PC-3 (cell line): ENCODE results near the gene KCNG1. TPM values are rescaled to one million over a fixed set of nuclear protein-coding genes. Genes with fewer than 3 reads are reported as not detected.

Experiments
- ATAC-seq: fragments of 200-7000 bp; cut with Tn5 transposase; 2 replicates; pipeline ENCODE4 v1.9.1; 2020; ENCODE audit warnings: mild to moderate bottlenecking, moderate library complexity
- BruUV-seq: library from RNA; stranded (reverse); fragments of 400-500 nt; replicated peaks from 2 replicates; lab custom pipeline; 2021; lab: Mats Ljungman, UMichigan
- CTCF ChIA-PET: fragments of 300-600 bp; sonication (Branson Sonifier 250); formaldehyde crosslinking; loops from one replicate; lab custom pipeline; 2022; ENCODE audit warnings: antibody characterized with exemption; lab: Charles Lee
- POLR2A ChIA-PET: fragments of 300-600 bp; sonication (Branson Sonifier 250); formaldehyde crosslinking; loops from one replicate; lab custom pipeline; 2022; ENCODE audit warnings: antibody characterized with exemption; ENCODE audit not compliant: unreplicated experiment; lab: Charles Lee
- DNase-seq: peaks from one replicate; pipeline ENCODE4 v3.0.0-alpha.2; 2015
- H2AFZ ChIP-seq: fragments of 300-600 bp; sonication (generic); 2 replicates; pipeline ENCODE4 v1.6.0; 2016; ENCODE audit warnings: antibody characterized with exemption, low read length
- H3F3A ChIP-seq: fragments of 300-600 bp; sonication (generic); one replicate; pipeline ENCODE4 v1.6.0; 2017; ENCODE audit warnings: antibody characterized with exemption, low read length, control low read depth, mild to moderate bottlenecking; ENCODE audit not compliant: unreplicated experiment
- H3K27ac ChIP-seq: fragments of 300-600 bp; sonication (generic); 2 replicates; pipeline ENCODE4 v1.5.1; 2016; ENCODE audit warnings: mild to moderate bottlenecking, low read length
- H3K27me3 ChIP-seq: fragments of 300-600 bp; sonication (generic); 2 replicates; pipeline ENCODE4 v1.6.1; 2016; ENCODE audit warnings: low read length, mixed read lengths
- H3K36me3 ChIP-seq: fragments of 300-600 bp; sonication (generic); 2 replicates; pipeline ENCODE4 v1.6.1; 2016; ENCODE audit warnings: low read depth, mixed run types, low read length, mixed read lengths
- H3K4me1 ChIP-seq: fragments of 300-600 bp; sonication (generic); 2 replicates; pipeline ENCODE4 v1.5.1; 2016; ENCODE audit warnings: low read length; ENCODE audit not compliant: insufficient read depth
- H3K4me2 ChIP-seq: fragments of 300-600 bp; sonication (generic); 2 replicates; pipeline ENCODE4 v1.6.0; 2016; ENCODE audit warnings: low read length
- H3K4me3 ChIP-seq: fragments of 300-600 bp; sonication (generic); 2 replicates; pipeline ENCODE4 v1.5.1; 2016; ENCODE audit warnings: mild to moderate bottlenecking, low read length, mixed read lengths
- H3K79me2 ChIP-seq: fragments of 300-600 bp; sonication (generic); 2 replicates; pipeline ENCODE4 v1.6.1; 2017; ENCODE audit warnings: low read length, mixed read lengths
- H3K9ac ChIP-seq: fragments of 300-600 bp; sonication (generic); 2 replicates; pipeline ENCODE4 v1.6.0; 2016; ENCODE audit warnings: mild to moderate bottlenecking, low read length
- H3K9me2 ChIP-seq: fragments of 300-600 bp; sonication (generic); replicated peaks from 2 replicates; pipeline ENCODE4 v1.6.1; 2016; ENCODE audit warnings: mixed run types, low read length, mixed read lengths
- H3K9me3 ChIP-seq: fragments of 300-600 bp; sonication (generic); 2 replicates; pipeline ENCODE4 v1.6.1; 2016; ENCODE audit warnings: low read length, mixed read lengths
- H4K20me1 ChIP-seq: fragments of 300-600 bp; sonication (generic); 2 replicates; pipeline ENCODE4 v1.6.1; 2016; ENCODE audit warnings: low read length, mixed read lengths
- EZH2 ChIP-seq: fragments of 300-600 bp; sonication (generic); IDR thresholded peaks from one replicate; pipeline ENCODE4 v1.6.1; 2017; ENCODE audit warnings: antibody characterized with exemption, mild to moderate bottlenecking, low read length; ENCODE audit not compliant: unreplicated experiment
- EZH2phosphoT487 ChIP-seq: fragments of 300-600 bp; sonication (generic); IDR thresholded peaks from 2 replicates; pipeline ENCODE4 v1.6.1; 2018; ENCODE audit warnings: mild to moderate bottlenecking, antibody characterized with exemption, low read length, borderline replicate concordance
- intact Hi-C: fragments of 100-400 bp; cut with micrococcal nuclease; formaldehyde crosslinking; loops from 2 replicates; pipeline ENCODE4 v1.9.0; 2023
- total RNA-seq: library from RNA; depleted of rRNA; stranded (reverse); fragments of >200 nt; gene quantifications from 2 replicates; pipeline ENCODE4 v1.2.3, GENCODE V29; 2014
- TF ChIP-seq, protein P1 (sequence below): fragments of 300-600 bp; sonication (generic); conservative IDR thresholded peaks from 2 replicates; pipeline ENCODE4 v1.5.1; 2017; ENCODE audit warnings: antibody characterized with exemption, low read depth, mild to moderate bottlenecking, low read length

The KCNG1 gene
- total RNA-seq, 1 experiment from 2014 or later = 61.5 TPM

DNA sequence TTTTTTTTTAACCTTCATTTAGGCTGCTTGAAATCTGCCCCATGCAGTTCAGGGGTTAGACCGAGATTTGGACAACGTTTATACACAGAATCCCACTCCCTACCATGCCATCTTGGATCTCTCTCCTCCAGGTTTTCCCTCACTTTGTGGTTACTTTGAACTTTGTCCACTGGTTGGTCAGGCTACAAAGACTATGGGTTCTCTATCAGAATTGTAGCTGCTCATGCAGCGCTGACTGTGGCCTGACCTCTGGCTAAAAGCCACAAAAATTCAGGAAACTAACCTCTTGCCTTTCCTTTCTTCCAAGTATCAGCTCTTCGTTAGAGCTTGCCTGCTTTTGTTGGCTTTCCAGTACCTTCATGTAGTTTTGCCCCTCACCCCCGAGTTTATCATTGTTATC, 44.9 kb upstream of the KCNG1 start:
- no peaks in the 10 kb centered on the region for H3K9me2 ChIP-seq
- no peak for ATAC-seq
- H2AFZ ChIP-seq = no peak overlapping the region
- BruUV-seq = no TSS peak
- H3K9ac ChIP-seq = no peak overlapping the region
- ChIA-PET POLR2A (interaction anchor here (0.6 kb wide), 1 partner anchor 34 kb away, joined by 5 read pairs; no protein-coding TSS in a partner anchor), CTCF (interaction anchor here (0.6 kb wide), 1 partner anchor 138 kb away, joined by 4 read pairs; no protein-coding TSS in a partner anchor)
- no peaks in the 10 kb centered on the region for H3K36me3 ChIP-seq
- H3K4me2 ChIP-seq = no peak overlapping the region
- no peak overlapping the region for H3K4me3 ChIP-seq
- H4K20me1 ChIP-seq = no peaks in the 10 kb centered on the region
- H3F3A ChIP-seq = no peaks in the 10 kb centered on the region
- H3K79me2 ChIP-seq = no peaks in the 10 kb centered on the region
- H3K27ac ChIP-seq = no peak overlapping the region
- H3K9me3 ChIP-seq = no peaks in the 10 kb centered on the region
- DNase-seq = no peak
- H3K4me1 ChIP-seq = no peaks in the 10 kb centered on the region
- peaks cover 65% of the 10 kb centered on the region for H3K27me3 ChIP-seq
- TF ChIP-seq, protein P1, sequence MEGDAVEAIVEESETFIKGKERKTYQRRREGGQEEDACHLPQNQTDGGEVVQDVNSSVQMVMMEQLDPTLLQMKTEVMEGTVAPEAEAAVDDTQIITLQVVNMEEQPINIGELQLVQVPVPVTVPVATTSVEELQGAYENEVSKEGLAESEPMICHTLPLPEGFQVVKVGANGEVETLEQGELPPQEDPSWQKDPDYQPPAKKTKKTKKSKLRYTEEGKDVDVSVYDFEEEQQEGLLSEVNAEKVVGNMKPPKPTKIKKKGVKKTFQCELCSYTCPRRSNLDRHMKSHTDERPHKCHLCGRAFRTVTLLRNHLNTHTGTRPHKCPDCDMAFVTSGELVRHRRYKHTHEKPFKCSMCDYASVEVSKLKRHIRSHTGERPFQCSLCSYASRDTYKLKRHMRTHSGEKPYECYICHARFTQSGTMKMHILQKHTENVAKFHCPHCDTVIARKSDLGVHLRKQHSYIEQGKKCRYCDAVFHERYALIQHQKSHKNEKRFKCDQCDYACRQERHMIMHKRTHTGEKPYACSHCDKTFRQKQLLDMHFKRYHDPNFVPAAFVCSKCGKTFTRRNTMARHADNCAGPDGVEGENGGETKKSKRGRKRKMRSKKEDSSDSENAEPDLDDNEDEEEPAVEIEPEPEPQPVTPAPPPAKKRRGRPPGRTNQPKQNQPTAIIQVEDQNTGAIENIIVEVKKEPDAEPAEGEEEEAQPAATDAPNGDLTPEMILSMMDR = no peak
- TF ChIP-seq EZH2 = no peak
- intact Hi-C loops = no loop called here

GRCh38 chr20:51065615-51066014, 42.7 kb upstream of the KCNG1 start:
- no peak overlapping the region for H2AFZ ChIP-seq
- ChIA-PET POLR2A (no interaction called here), CTCF (interaction anchor here (0.6 kb wide), 1 partner anchor 34 kb away, joined by 3 read pairs; no protein-coding TSS in a partner anchor)
- no peaks in the 10 kb centered on the region for H3F3A ChIP-seq
- H3K4me1 ChIP-seq = no peaks in the 10 kb centered on the region
- no peaks in the 10 kb centered on the region for H3K79me2 ChIP-seq
- BruUV-seq = no TSS peak
- no peaks in the 10 kb centered on the region for H3K9me3 ChIP-seq
- no peaks in the 10 kb centered on the region for H3K9me2 ChIP-seq
- no peaks in the 10 kb centered on the region for H3K36me3 ChIP-seq
- ATAC-seq (no peak), DNase-seq (no peak)
- no peak for TF ChIP-seq EZH2phosphoT487
- no peak for TF ChIP-seq EZH2
- TF ChIP-seq, protein P1 = no peak
- no peak overlapping the region for H3K27ac ChIP-seq
- H3K27me3 ChIP-seq = peaks cover 55% of the 10 kb centered on the region
- H3K4me3 ChIP-seq = no peak overlapping the region
- no peak overlapping the region for H3K4me2 ChIP-seq
- no peaks in the 10 kb centered on the region for H4K20me1 ChIP-seq
- intact Hi-C loops = no loop called here
- no peak overlapping the region for H3K9ac ChIP-seq

- H3K4me2 ChIP-seq = no peak overlapping the region
- H3K4me1 ChIP-seq = no peaks in the 10 kb centered on the region
- DNase-seq (no peak), ATAC-seq (no peak)
- H3F3A ChIP-seq = no peaks in the 10 kb centered on the region
- peaks cover 52% of the 10 kb centered on the region for H3K27me3 ChIP-seq
- H3K9me2 ChIP-seq = no peaks in the 10 kb centered on the region
- BruUV-seq = no TSS peak
- POLR2A ChIA-PET = no interaction called here
- CTCF ChIA-PET = no interaction called here
- no peaks in the 10 kb centered on the region for H3K36me3 ChIP-seq
- no peak overlapping the region for H2AFZ ChIP-seq
- H3K27ac ChIP-seq = no peak overlapping the region
- no peak overlapping the region for H3K4me3 ChIP-seq
- no peaks in the 10 kb centered on the region for H3K9me3 ChIP-seq
- intact Hi-C loops = no loop called here
- no peak overlapping the region for H3K9ac ChIP-seq
- TF ChIP-seq, protein P1 = no peak
- TF ChIP-seq EZH2 (no peak), EZH2phosphoT487 (no peak)
- H4K20me1 ChIP-seq = no peaks in the 10 kb centered on the region
- H3K79me2 ChIP-seq = no peaks in the 10 kb centered on the region
Observed at GRCh38 chr20:51064137-51064536, 41.2 kb upstream of the KCNG1 start.
